ENCODE results near the gene PSMD4.
A peak's percentile ranks its signal among the peaks of the same experiment; 100 is the strongest.

Gene PSMD4

DNA sequence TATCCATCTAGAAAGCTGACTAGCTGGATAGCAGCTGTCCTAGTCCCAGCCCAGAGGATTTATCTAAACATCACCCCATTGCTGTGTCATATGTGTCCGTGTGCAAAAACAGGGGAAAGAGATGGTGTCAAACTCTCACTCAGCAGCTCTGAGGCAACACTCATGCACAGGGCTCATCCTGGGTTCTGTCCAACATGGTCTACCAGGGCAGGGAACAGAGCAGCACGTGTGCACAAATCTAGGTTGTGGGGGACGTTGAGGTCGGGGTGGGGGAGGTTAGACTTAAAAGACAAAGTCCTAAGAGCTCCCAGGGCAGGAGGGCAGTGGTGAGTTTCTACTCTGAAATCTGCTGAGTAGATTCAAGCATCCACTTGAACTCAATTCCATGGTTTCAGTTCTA, 56.5 kb downstream of the PSMD4 start:
- DNase-seq: no peak

DNA sequence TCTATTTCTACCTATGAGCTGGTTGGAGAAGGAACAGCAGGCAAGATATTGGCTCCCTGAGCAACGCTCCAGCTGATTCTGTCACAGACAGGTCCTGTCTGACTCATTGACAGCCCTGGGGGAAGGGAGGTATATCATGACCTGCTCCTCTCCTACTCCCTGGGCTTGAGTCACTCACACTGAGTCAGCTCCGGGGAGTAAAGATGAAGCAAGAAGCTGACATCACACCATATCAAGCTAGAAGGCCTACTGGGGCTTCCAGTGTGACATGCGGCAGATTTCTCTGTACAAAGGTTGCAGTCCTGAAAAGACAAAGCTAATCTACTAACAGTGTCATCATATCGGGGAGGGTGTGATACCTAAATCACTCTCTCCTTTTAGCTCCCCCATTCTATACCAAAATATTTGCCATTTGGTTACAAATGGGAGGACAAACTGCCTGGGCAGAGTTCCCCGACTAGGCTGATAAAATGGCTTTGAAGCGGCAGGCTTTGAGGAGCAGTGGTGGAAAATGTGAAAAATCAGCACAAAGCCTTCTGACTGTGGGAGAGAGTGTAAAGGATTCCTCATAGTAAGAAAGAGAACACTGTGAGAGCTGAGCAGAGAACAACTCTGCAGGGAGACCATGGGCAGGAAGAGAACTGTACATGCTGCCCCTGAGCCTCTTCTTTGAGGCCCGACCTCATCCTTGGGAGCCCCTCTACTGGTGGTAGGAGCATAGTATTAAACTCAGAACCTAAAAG, 57.2 kb downstream of the PSMD4 start:
- peak; percentile 93 for DNase-seq

DNA sequence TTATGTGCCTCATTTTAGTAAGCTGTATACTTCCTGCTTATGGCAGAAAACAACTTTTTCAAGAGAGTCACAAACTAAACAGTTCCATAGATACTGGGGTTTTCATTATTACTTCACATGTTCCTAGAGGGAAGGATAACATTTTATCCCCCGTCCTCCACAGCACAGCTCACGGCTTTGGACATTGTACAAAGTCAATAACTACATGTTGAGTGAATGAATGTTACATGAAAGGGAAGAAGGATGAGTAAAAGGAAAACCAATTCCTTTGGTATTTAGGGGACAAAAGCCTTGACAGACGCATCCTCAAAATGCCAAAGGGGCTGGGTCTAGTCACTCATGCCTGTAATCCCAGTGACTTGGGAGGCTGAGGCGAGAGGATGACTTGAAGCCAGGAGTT, 57.9 kb downstream of the PSMD4 start:
- no peak for DNase-seq

DNA sequence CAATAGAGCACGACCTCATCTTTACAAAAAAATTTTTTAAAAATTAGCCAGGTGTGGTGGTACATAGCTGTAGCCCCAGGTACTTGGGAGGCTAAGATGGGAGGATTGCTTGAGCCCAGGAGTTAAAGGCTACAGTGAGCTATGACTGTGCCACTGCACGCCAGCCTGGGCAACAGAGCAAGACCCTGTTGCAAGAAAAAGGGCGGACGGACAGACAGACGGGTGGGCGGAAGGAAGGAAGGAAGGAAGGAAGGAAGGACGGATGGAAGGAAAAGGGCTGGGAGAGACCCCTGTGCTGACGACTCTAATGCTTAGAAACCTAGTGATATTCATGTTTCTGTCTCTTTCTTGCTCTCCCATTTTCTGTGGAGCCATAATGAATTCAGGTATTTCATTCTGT, 58.3 kb downstream of the PSMD4 start:
- DNase-seq: no peak

DNA sequence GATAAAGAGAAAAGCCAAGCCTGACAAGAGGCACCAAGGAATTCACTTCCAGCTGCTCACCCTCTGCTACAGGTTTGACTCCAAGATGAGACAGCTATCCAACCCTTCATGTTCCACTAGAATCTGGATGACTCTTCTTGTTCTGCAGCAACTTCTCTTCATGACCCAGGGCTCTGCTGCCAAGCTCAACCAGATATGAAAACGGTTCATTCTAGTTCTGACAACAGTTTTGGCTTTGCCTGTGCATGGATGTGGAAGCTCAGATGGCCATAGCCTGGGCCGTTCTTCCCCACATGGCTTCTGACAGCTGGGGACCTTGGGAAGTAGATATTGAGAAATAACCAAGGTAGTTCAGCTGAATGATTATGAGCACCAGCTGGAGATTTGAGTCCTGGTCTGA, 59.0 kb downstream of the PSMD4 start:
- DNase-seq: no peak

DNA sequence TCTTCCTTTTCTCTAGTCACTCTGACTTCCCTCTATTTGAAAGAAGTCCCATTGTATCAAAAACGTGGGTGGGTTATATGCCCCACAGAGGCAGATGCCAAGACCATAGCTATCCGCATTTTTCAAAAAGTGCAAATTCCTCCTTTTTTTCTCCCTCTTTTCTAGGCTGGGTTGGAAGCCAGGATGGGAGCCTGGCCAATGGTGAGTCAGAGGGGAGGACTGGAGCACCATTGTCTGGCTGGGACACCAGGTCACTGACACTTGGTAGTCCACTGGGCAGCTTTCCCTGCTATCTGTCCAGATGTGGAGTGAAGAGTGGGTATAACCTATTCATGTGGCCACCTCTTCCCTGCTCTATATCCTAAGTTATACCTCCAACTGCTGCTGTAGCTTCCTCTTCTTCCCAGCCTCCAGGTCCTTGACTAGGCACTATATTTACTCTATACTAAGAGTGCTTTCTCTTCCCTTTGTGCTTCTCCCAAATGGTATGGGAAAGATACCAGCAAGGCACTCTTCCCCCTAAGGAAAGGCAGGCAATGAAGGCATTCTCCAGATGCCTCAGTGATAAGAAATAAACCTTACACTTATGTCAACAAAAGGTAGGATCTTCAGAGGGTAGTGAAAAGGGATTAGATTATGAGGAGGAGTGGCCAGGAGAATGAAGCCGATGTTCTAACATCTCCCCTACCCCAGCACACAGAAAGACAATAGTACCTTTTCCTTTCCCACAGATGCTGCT, 59.8 kb downstream of the PSMD4 start:
- no peak for DNase-seq

DNA sequence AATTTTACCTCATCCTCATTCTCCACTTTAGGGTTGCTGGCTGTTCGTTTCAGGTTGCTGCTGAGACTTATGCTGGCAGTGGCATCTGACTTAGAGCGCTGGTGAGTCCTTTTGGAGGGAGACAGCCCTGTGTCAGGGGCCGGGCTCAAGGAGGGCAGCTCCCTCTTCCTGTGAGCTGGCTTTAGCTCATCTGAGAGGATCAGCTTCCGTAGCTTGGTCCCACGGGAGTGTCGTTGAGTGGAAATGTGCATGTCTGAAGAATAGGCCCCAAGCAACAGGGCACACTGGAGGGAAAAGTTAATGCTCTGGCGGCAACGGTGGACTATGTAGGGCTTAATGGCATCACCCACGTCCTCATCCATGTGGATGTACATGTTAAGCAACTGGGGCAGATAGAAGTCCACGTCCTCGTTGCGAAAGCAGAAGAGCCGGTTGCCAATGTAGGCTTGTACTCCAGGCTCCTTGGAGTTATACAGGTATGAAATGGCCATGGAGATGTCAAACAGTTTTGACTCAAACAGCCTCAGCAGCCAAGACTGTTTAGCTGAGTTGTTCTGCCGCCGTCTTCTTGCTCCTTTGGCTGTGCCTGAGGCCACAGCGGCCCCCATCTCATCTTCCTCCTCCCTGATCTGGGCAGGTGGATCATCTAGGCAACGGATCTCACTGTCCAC, 61.2 kb downstream of the PSMD4 start:
- DNase-seq: no peak
